Left kidney (tissue), 2 donors: Measurements from ENCODE around the gene VPS13D. TPM values are rescaled to one million over a fixed set of nuclear protein-coding genes. Genes with fewer than 3 reads are reported as not detected.
"Not testable (repeated sequence)": the region's sequence is repeated elsewhere in the genome, so short reads cannot be mapped to it uniquely, and the experiment has no call there.

ENCODE experiments used
- DNase-seq: peaks from one replicate; pipeline ENCODE4 v3.0.0-alpha.2; 2013
- polyA plus RNA-seq: library from polyadenylated mRNA; unstranded; fragments of 120-200 nt; gene quantifications from one replicate; pipeline ENCODE4 v1.2.1, GENCODE V29; 2013; ENCODE audit not compliant: insufficient read length

The VPS13D gene
- polyA plus RNA-seq, 1 donor = 37.2 TPM

DNA sequence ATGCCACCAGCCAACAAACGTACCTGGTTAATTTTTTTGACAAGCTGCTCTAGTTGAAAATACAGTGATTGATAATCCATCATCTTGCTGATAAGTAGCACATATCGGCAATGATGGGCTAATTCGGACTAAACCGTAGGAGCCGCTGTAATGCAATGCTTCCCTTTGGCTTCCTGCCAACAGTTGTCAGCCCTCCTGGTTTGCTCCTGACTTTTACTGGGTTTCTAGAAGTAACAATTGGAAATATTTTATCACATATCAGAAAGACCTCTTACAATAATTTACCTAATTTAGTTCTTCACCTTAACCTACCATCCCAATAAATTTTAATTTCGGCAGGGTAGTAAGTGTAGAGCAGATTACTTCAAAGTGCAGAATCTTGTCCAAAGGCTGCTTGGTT lies 239.7 kb downstream of the VPS13D start:
- DNase-seq = no peak

DNA sequence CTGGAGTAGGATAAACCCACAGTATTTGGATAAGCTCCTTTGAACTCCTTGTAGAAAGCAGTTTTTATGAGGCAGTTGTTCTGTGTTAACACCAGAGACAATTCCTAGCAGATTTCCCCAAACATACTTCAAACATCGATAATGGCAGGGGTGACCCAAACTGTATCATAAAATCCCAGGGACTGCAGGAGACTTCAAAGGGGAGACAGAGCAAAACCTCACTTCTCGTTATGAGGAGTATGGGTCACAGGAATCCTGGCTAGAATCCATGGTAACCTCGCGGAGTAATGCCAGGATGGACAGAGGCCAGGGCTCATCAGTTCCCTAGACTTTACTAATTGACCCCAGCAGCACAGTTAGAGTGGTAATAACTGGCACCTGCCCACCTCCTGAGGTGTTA lies 240.2 kb downstream of the VPS13D start:
- DNase-seq = no peak

DNA sequence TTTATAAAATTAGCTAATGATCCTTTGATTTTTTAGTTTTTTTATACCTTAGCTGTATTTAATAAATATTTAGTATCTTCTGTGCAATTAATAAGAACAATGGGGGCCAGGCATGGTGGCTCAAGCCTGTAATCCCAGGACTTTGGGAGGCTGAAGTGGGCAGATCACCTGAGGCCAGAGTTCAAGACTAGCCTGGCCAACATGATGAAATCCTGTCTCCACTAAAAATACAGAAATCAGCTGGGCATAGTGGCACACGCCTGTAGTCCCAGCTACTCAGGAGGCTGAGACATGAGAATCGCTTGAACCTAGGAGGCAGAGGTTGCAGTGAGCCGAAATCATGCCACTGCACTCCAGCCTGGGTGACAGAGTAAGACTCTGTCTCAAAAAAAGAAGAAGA lies 241.1 kb downstream of the VPS13D start:
- DNase-seq = not testable (repeated sequence)

DNA sequence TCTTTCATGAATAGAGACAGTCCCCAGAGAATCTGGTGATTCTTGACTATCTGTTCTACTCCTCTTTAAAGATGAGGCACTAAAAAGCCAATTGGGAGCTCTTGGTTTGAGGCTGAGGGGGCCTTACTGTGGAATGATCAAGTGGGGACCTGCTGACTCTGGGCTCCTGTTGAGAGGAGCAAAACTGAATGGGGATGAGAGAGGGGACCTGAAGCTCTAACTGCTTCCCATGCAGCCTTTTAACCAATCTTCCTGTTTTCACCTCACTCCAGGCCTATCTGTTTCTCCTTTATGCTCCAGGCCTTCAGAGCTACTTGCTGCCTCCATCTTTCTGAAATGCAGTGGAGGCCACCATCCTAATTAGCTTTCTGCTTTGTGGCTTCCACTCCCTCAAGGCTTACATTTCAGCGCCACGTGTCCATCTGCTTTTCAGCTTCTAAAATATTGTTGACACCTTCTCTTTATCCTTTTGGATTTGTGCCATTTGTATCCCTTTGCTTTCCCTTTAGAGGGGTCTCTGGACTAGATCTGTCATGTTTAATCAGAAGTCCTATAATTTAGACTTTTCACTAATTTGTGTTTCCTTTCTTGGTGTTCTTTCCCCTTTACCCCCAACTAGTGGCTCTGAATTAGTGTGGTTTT lies 242.4 kb downstream of the VPS13D start:
- DNase-seq = no peak

DNA sequence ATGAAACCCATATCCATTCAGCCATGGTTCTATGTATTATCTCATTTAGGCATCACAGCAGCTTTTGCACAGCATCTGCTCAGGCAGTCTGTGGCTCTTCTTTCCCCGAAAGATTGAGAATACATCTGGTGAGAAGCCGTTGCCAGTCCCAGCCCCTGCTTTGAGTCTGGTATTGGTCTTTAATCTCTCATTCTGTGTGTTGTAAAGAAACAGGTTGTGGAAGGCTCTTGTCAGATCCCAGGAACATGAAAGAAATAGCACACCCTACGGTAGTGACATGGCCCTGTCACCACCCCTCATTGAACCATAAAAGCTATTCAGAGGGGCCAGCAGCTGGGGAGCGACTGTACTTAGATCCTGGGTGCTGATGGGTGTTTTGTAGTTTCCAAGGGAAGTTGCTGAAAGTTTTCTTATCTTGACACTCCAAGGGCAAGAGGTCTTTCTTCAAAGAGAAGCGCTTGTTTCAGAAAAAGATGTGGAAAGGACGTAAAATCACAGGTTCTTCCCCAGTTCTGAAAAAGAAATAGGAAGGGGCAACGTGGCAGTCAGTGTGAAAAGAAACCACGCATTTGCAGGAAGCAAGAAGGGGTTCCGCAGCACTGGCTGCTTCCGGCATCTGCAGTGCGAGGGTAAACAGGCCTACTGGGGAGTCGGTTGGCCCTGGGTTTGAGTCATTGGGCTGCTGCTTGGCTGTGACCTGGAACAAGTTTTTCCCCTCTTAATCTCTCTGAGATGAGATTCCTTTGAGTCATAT lies 243.1 kb downstream of the VPS13D start:
- DNase-seq = no peak

DNA sequence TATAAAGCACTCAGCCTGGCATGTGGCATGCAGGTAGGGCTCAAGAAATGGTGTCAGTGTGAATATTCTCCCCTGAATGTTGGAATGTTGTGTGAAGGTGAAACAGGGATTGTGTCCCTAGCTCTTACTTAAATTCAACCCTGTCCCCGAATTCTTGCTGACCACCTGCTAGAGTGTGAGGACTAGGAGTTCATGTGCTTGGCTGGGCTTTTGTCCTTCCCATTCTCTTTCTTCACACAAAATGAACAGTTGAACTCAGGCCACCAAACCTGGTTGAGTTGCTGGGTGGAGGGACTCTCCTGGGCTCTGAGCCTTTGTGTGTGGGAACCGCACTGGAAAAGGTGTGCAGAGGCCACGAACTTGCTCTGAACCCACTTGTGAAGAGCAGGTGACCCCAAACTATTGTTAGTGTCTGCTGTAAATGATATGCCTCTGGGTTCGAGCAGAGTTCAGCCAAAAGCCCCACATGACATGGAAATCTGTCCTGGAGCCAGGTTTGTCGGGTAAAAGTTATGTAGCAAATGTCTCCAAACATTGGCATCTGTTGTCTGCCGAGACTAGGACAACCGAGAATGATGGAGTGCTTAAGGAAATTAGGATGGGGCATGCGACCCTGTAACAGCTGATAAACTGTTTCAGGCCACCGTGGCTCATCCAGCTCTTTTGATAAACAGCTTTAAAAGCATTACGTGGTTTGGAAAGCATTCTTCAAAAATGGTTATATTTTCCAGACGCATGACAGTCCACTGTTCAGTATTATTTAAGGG lies 243.9 kb downstream of the VPS13D start:
- DNase-seq = no peak

DNA sequence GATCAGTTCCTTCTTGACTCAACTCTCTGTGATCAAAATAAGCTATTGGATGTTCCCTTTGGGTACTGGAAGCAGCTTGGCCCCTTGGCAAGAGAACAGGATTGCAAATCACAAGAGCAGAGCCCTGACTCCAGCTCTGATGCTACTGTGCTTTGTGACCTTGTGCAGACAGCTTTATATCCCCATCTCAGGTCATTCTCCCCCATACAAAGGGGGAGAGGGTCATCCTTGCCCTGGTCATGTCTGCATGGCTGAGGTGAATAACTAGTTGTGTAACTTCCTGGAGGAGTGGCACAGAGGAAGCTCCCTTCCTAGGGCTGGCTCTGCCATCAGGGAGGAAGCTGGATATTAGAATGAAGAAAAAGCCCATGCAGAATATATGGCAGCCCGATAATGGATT lies 245.3 kb downstream of the VPS13D start:
- no peak for DNase-seq

DNA sequence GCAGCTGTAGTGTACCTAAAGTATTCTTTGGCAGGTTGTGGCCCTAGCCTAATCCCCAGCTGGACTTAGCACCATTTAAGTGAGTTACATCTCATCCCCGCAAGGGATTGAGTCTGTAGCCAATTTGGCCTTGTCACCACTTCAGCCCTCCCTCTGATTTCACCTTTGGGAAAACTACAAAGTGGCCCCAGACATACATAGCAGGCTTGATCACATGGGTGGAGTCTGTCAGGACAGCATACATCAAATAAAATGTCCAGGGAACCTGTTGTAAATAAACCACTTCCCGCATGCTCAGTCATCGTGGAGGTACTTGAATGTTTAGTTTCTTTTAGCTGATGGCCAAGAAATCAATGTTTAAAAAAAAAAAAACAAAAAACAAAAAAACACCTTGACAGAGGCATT lies 245.7 kb downstream of the VPS13D start:
- DNase-seq = no peak

DNA sequence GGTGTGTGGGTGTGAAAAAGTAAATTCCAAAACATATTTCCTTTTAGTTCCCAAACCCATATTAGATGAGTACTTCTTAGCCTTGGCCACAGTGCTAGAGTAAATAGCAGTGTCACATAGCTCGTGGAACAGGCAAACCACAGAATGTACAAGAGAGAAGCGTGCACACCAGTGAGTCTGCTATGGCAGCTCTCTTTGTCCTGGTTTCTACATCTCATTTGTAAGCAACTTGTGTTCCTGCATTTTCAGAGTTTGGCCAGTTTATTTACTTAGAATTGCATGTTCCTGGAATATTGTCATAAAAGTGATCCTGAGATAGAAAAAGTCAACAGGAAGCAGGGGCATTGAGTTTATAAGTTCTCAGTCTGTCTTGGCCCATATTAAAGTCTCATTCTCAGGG lies 246.1 kb downstream of the VPS13D start:
- DNase-seq = no peak

DNA sequence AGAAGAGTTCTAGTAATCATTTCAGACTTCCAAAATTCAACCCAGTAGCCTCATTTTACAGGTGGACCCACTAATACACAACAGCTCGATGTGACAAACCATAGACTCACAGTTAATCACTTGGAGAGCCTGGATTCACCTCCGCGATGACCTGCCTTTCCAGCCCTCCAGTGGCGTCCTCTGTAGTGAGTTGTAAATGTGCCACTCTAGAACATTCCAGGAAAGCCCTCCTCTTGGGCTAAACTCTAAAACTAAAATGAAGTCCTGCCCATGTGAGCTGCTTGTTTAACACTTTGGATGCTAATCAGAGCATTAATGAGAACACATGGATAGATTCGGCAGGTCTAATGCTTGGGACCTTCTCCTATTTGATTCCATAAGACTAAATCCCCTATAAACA lies 247.5 kb downstream of the VPS13D start:
- DNase-seq = no peak

DNA sequence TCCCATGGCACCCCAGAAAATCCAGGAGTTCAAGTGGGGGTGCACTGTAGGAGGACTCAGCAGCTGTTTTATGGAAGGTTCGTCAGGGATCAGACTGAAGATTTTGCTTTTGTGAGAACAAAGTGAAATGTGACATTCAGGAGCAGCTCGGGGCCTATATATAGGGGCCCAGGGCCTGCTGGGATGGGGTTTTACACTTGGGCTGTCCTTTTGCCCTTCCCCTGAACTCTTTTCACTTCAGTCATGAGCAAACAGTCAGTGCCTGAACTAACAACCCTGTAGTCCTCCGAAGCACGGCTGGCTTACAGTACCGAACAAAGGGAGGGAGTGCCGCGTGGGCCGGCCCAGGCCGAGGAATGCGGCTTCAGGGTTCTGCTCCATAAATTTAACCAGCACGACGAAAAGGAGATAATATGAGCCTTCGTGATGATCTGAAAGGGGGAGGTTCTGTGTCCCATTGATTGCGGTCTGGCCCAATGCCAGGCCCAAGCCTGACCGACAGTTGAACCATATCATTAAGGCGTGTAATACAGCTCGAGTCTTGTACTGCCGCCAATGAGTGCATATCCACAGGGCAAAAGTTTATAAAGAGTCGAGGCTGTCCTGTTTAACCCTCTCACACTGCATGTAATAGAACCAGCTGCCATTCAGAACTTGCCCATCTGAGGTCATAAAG lies 248.2 kb downstream of the VPS13D start:
- peak; percentile 97 for DNase-seq

DNA sequence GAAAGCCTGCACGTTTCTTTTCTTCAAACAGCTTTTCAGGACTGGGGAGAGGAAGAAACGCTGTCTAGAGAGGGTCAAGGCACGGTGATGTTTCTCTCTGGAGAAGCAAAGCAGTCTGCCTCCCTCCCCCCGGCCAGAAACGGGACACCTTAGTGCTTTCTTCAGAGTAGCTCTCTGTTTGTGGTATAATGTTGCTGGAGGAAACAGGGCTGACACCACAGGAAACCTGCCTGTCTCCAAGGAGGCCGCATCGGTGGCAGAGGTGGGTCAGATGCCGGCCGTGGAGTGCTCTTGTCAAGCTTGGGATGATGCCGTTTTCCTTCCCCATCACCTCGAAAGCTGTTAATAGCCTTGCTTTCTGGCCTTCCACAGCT lies 248.8 kb downstream of the VPS13D start:
- no peak for DNase-seq

DNA sequence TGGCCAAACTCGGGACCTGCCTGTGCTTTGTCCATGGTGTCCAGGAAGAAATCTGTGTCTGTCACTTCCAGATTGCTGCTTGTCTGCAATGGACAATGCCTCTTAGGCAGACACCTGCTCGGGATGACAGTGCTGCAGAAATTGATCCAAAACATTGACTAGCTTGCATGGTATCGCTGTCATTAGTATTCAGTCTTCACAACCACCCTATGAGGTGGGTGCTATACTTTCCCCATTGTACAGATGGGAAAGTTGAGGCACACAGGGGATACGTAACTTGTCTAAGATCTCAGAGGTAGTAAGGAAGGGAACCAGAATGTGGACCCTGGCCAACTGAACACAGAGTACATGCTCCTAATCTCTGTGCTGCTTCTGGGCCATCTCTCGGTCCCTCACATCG lies 249.5 kb downstream of the VPS13D start:
- DNase-seq = no peak

DNA sequence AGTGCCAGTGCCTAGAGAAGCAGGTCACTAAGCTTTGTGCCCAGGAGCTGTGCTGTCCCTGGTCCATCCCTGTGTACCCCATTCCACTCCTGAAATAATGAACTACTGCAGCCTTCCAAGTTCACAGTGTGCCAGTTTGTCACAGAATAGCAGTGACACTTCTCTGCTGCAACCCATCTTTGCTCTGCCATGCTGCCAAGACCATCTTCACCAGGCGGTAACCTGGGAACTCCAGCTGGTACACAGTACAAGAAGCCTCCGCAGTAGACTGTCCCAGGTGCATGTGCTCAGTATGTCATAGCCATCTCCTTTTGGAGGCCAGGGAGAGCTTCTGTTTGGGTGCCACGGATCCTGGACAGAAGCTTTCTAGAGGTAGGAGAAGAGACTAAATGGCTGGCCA lies 250.2 kb downstream of the VPS13D start:
- no peak for DNase-seq

DNA sequence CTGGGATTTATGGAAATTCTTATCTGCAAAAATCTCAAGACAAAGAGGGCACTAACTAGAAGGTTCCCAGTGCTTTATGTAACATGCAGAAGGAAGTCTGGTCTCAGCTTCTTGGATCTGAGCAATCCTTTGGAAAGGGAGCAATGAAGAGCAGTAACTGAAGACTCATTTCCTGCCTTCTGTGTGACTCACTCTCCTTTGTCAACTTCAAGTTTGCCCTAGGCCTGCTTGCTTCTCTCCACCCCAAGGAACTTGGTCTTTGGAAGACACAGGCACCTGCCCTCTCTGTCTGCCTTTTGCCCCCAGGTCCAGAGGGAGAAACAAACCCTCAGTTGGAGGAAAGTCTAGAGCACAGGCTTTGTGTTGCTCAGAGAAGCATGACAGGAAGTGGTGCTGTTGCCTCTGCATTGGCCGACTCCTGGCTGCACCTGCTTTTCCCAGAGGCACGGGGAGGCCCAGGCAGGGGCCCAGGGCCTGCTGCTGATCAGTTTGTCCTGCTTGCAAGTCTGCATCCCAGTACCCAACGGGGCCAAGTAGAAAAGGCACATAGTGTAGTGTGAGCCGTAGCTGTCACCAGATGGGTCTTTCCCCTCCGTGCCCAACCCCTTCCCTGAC lies 251.0 kb downstream of the VPS13D start:
- no peak for DNase-seq

DNA sequence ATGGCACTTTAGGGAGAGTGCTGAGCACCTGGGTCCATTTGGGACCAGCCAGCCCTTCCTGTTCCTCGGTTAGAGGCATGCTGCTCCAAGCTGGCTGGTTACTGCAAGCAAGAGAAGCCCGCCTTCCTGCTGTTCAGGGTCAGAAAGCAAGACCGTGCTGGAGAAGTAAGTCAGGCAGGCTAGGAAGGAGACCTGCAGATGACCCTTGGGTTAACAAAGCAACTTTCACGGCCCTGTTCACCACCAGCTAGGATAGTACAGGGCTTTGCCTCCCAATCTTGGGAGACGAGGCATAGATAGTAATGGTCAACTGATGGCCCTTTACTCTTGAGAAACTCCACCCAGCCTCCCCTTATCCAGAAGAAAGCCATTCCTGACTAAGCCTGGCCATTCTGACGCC lies 252.1 kb downstream of the VPS13D start:
- no peak for DNase-seq

DNA sequence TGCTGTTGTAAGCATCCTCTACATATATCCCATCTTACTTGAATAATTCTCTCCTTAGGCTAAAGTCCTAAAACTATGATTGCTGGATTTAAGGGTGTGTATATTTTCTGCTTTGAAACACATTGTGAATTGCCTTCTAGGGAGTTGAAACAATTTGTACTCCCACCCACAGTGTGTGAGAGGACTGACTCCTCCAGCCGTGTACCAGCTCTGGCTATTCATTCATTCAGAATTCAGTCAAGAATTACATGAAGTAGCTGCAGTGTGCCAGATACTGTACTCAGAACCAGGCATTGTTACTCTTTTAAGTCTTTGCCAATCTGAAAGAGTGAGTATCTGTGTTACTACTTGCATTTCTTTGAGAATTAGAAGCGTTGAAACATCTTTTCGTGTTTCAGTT lies 253.2 kb downstream of the VPS13D start:
- no peak for DNase-seq

DNA sequence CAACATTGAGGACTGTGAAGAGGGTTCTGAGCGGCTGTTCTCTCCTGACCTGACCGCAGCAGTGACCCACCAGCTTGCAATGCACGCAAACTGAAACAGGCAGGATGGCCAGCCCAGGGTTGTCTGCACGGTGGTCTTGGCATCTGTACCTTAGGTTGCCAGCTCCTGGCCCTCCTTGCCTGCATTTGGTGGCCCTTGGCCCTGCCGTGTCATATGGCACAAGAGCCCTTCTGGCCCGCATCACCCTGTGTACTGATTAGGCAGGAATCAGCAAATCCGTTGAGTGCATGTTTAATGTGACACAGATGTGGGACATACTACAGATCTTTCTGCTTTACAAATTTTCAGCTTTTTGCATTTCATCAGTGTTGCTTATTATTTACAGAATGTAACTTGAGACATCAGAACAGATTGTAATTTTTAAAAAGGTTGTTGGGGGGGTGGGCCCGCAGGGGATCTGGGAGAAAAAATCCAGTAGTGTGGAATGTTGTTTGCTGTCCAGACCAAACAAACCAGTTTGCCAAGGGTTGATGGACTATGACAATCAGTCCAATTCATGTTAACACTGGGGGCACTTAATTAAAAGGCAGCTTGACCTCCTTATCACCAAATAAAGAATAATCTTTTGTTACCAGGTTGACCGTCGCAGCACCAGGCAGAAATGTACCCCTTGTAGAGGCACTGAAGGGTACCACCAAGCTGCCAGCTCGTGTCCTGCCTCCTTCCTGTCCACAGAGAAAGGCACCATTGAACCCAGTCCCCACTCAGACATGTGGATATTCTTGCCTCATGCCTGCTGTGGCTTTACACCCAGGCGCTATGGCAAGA lies 255.6 kb downstream of the VPS13D start:
- DNase-seq = no peak

DNA sequence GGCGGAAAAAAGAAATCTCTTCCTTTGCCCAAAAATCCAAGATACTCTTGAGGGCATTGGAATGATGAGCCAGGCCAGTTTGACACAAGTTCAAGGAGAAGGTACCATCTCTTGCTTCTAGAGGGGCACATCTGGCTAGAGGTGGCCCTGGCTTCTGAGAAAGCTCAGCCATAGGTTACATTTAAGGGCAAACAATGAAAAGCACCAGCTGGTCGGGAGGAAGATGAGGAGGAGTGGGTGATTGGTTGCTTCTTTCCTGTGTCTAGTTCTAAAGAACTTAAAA lies 256.2 kb downstream of the VPS13D start:
- no peak for DNase-seq

DNA sequence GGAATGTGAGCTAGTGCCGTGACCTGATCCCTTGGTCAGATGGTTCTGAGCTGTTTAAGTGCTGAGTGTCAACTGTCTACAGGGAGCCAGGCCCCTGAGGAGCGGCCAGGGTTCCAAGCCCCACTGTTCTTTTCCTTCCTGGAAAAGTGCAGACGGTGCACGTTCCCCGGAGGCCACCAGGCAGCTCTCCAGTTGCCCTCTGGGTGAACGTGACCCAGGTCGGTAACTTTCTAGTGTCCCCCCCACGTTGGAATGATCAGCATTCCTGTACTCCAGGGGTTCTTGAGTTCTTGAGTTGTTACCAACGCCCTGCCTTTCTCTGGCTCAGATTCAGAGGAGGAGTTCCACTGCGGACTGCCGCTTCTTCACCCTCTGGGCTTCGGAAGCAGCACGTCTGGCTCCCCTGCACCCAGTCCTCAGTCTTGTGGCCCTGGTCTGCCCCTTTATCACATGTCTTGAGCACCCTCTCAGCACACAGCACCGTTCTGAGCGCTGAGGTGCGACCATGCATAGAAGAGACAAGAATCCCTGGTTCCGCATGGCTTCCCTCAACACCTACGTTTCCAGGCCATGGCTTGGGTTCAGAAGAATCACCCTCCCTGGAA lies 256.7 kb downstream of the VPS13D start:
- no peak for DNase-seq

DNA sequence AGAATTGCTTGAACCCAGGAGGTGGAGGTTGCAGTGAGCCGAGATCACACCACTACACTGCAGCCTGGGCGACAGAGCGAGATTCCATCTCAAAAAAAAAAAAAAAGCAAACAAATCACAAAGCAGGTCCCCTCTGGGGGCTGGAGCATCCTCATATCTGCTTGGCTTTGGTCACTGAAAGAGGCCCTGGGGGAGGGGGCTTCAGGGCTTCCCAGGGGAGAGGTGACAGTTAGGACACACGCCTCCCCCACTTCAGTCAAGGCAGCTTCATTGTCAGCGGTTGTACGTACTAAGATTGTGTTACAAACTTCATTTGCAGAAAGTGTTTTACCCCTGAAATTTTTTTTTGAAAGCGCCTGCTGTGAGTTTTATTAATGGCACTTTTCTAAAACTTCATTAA lies 257.7 kb downstream of the VPS13D start:
- DNase-seq = no peak
